Islet precursor cell (in vitro differentiated cells): ENCODE measurements around the gene HIVEP1.

Experiments
- DNase-seq: peaks from one replicate; pipeline ENCODE4 v3.0.0-alpha.2; 2018

Gene HIVEP1

GRCh38 chr6:12200761-12201160, 188.6 kb downstream of the HIVEP1 start:
- no peak for DNase-seq

- peak; percentile 87 for DNase-seq
Measured at GRCh38 chr6:12203001-12203400, 190.9 kb downstream of the HIVEP1 start.

- no peak for DNase-seq
Measured at GRCh38 chr6:12208190-12208589, 196.1 kb downstream of the HIVEP1 start.

- DNase-seq = no peak
Measured at GRCh38 chr6:12208673-12209072, 196.6 kb downstream of the HIVEP1 start.
